ENCODE data around the gene HMGCS2. TPM values are rescaled to one million over a fixed set of nuclear protein-coding genes. Genes with fewer than 3 reads are reported as not detected.

The HMGCS2 gene
- total RNA-seq, 1 donor from 2014 or later = not detected

DNA sequence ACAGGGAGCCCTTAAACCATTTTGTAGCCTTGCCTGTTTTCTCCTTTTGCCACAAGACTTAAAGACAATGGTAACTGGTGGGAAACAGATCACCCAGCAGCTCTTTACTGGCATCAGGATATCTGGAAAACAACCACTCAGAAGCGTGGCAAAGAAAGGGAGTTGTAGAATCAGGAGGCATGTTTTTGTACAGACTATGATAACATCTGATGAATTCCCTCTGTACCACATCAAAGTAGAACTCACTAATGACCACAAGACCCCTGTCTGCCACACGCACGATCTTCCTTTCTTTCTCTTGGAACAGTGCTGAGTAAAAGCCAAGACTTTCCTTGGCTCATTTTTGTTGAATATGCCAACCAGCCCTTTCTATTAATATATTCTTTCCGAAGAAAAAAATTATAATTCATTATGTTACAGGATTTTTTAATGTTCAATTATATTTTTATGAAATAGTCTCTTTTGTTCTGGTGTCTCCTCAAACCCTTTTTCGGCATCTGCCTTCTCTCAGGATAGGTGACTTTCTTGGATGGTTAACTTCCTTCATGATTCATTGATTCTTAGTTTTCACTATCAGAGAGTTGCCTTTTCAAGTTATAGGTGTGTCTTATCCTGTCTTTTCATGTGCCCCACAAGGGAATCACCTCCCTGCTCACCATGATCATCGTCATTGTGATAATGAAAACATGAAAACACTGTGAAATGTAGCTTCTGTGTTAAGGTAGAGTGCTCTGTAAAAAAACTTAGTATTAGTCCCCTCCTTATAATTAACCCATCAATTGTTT, 64.8 kb downstream of the HMGCS2 start:
- H3K27me3 ChIP-seq (ENCODE audit: control insufficient read depth, insufficient read depth, low read length) = no peaks in the 10 kb centered on the region
- no peaks in the 10 kb centered on the region for H3K36me3 ChIP-seq (ENCODE audit: control insufficient read depth, insufficient read depth, low read length)
- TF ChIP-seq CTCF (IDR thresholded peaks at IDR 0.05; ENCODE audit: insufficient read depth, low read length, poor library complexity, severe bottlenecking) = no peak
- H3K4me3 ChIP-seq (ENCODE audit: low read depth, low read length) = no peak overlapping the region
- DNase-seq (ENCODE audit: low read depth) = no peak

DNA sequence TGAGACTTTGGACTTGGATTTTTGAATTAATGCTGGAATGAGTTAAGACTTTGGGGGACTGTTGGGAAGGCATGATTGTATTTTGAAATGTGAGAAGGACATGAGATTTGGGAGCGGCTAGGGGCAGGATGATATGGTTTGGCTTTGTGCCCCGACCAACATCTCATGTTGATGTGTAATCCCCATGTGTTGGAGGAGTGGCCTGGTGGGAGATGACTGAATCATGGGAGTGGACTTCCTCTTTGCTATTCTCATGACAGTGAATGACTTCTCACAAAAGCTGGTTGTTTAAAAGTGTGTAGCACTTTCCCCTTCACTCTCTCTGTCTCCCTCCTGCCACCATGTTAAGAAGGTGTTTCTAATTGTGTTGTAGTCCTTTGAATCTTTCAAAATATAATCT, 66.3 kb downstream of the HMGCS2 start:
- H3K36me3 ChIP-seq (ENCODE audit: control insufficient read depth, insufficient read depth, low read length) = no peaks in the 10 kb centered on the region
- TF ChIP-seq CTCF (IDR thresholded peaks at IDR 0.05; ENCODE audit: insufficient read depth, low read length, poor library complexity, severe bottlenecking) = no peak
- no peak overlapping the region for H3K4me3 ChIP-seq (ENCODE audit: low read depth, low read length)
- no peak for DNase-seq (ENCODE audit: low read depth)
- no peaks in the 10 kb centered on the region for H3K27me3 ChIP-seq (ENCODE audit: control insufficient read depth, insufficient read depth, low read length)

DNA sequence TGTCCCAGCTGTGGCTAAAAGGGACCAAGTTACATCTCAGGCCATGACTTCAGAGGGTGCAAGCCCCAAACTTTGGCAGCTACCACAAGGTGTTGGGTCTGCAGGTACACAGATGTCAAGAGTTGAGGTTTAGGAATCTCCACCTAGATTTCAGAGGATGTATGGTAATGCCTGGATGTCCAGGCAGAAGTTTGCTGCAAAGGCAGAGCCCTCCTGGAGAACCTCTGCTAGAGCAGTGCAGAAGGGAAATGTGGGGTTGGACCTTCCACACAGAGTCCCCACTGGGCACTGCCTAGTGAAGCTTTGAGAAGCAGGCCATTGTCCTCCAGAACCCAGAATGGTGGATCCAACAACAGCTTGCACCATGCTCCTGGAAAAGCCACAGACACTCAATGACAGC, 67.0 kb downstream of the HMGCS2 start:
- no peak for DNase-seq (ENCODE audit: low read depth)
- H3K27me3 ChIP-seq (ENCODE audit: control insufficient read depth, insufficient read depth, low read length) = no peaks in the 10 kb centered on the region
- TF ChIP-seq CTCF (IDR thresholded peaks at IDR 0.05; ENCODE audit: insufficient read depth, low read length, poor library complexity, severe bottlenecking) = no peak

GRCh38 chr1:119700326-119700725, 68.4 kb downstream of the HMGCS2 start:
- H3K4me3 ChIP-seq (ENCODE audit: low read depth, low read length) = no peak overlapping the region
- no peaks in the 10 kb centered on the region for H3K36me3 ChIP-seq (ENCODE audit: control insufficient read depth, insufficient read depth, low read length)
- TF ChIP-seq CTCF (IDR thresholded peaks at IDR 0.05; ENCODE audit: insufficient read depth, low read length, poor library complexity, severe bottlenecking) = no peak
- DNase-seq (ENCODE audit: low read depth) = no peak
- H3K27me3 ChIP-seq (ENCODE audit: control insufficient read depth, insufficient read depth, low read length) = no peaks in the 10 kb centered on the region

More for the DNA sequence above, 67.0 kb downstream of the HMGCS2 start:
- H3K36me3 ChIP-seq (ENCODE audit: control insufficient read depth, insufficient read depth, low read length) = no peaks in the 10 kb centered on the region
- H3K4me3 ChIP-seq (ENCODE audit: low read depth, low read length) = no peak overlapping the region

Other genes with a start within 250 kb of the HMGCS2 start
- 22.4 and 23.7 TPM in 2 replicates for gene ZNF697, start 120.6 kb downstream of the HMGCS2 start, total RNA-seq
- gene PHGDH, start 57.0 kb downstream of the HMGCS2 start, total RNA-seq = 163 and 184 TPM in 2 replicates
- not detected in 2 replicates for gene REG4, start 42.6 kb upstream of the HMGCS2 start, total RNA-seq
- not detected in 2 replicates for gene ADAM30, start 127.6 kb upstream of the HMGCS2 start, total RNA-seq

Data from kidney epithelial cell (primary cell).